ENCODE data around the gene SLC38A5. TPM values are rescaled to one million over a fixed set of nuclear protein-coding genes. Genes with fewer than 3 reads are reported as not detected.

SLC38A5 gene
- total RNA-seq, 1 donor from 2014 or later = 15.9 TPM

- Histone ChIP-seq H3K4me3 (no peak overlapping the region), H3K27me3 (ENCODE audit: low read depth) (no peaks in the 10 kb centered on the region), H3K36me3 (no peaks in the 10 kb centered on the region), H3K4me1 (no peaks in the 10 kb centered on the region), H3K27ac (no peak overlapping the region), H3K9me3 (no peaks in the 10 kb centered on the region)
- intact Hi-C loops (cut with DNase I) = no loop called here
- no peak for DNase-seq
- ATAC-seq = no peak
- TF ChIP-seq, protein P1, sequence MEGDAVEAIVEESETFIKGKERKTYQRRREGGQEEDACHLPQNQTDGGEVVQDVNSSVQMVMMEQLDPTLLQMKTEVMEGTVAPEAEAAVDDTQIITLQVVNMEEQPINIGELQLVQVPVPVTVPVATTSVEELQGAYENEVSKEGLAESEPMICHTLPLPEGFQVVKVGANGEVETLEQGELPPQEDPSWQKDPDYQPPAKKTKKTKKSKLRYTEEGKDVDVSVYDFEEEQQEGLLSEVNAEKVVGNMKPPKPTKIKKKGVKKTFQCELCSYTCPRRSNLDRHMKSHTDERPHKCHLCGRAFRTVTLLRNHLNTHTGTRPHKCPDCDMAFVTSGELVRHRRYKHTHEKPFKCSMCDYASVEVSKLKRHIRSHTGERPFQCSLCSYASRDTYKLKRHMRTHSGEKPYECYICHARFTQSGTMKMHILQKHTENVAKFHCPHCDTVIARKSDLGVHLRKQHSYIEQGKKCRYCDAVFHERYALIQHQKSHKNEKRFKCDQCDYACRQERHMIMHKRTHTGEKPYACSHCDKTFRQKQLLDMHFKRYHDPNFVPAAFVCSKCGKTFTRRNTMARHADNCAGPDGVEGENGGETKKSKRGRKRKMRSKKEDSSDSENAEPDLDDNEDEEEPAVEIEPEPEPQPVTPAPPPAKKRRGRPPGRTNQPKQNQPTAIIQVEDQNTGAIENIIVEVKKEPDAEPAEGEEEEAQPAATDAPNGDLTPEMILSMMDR (IDR thresholded peaks at IDR 0.05) = no peak
These were observed 28.3 kb upstream of the SLC38A5 start for GRCh38 chrX:48498374-48498809.

GRCh38 chrX:48497871-48498270 lies 27.8 kb upstream of the SLC38A5 start:
- TF ChIP-seq, protein P1 (IDR thresholded peaks at IDR 0.05) = no peak
- Histone ChIP-seq H3K27ac (no peak overlapping the region), H3K36me3 (no peaks in the 10 kb centered on the region), H3K4me1 (no peaks in the 10 kb centered on the region), H3K4me3 (no peak overlapping the region), H3K9me3 (no peaks in the 10 kb centered on the region), H3K27me3 (ENCODE audit: low read depth) (no peaks in the 10 kb centered on the region)
- DNase-seq = no peak
- intact Hi-C loops (cut with DNase I) = no loop called here
- ATAC-seq = no peak

GRCh38 chrX:48496660-48497059 lies 26.6 kb upstream of the SLC38A5 start:
- no peak overlapping the region for H3K4me3 ChIP-seq
- no peak for ATAC-seq
- H3K4me1 ChIP-seq = no peaks in the 10 kb centered on the region
- TF ChIP-seq, protein P1 (IDR thresholded peaks at IDR 0.05) = no peak
- H3K27ac ChIP-seq = no peak overlapping the region
- no peaks in the 10 kb centered on the region for H3K9me3 ChIP-seq
- intact Hi-C loops (cut with DNase I) = no loop called here
- H3K27me3 ChIP-seq (ENCODE audit: low read depth) = no peaks in the 10 kb centered on the region
- no peak for DNase-seq
- no peaks in the 10 kb centered on the region for H3K36me3 ChIP-seq

- ATAC-seq = no peak
- Histone ChIP-seq H3K27ac (no peak overlapping the region), H3K4me3 (no peak overlapping the region), H3K4me1 (no peaks in the 10 kb centered on the region), H3K9me3 (no peaks in the 10 kb centered on the region), H3K36me3 (no peaks in the 10 kb centered on the region), H3K27me3 (ENCODE audit: low read depth) (no peaks in the 10 kb centered on the region)
- DNase-seq = no peak
- TF ChIP-seq, protein P1 (IDR thresholded peaks at IDR 0.05) = no peak
- intact Hi-C loops (cut with DNase I) = no loop called here
These were observed 23.9 kb upstream of the SLC38A5 start for GRCh38 chrX:48493890-48494364.

- Histone ChIP-seq H3K4me1 (no peaks in the 10 kb centered on the region), H3K27ac (no peak overlapping the region), H3K9me3 (no peaks in the 10 kb centered on the region), H3K27me3 (ENCODE audit: low read depth) (no peaks in the 10 kb centered on the region), H3K4me3 (no peak overlapping the region), H3K36me3 (no peaks in the 10 kb centered on the region)
- intact Hi-C loops (cut with DNase I) = no loop called here
- TF ChIP-seq, protein P1 (IDR thresholded peaks at IDR 0.05) = no peak
- DNase-seq (no peak), ATAC-seq (no peak)
These were observed 22.3 kb upstream of the SLC38A5 start for GRCh38 chrX:48492293-48492910.
